KMS-11 (cell line): ENCODE results near the gene SLC20A1.
A peak's percentile ranks its signal among the peaks of the same experiment; 100 is the strongest.

Experiments
- H2AFZ ChIP-seq: fragments of 200-600 bp; sonication (generic); 2 replicates; pipeline ENCODE4 v1.6.1; 2016; ENCODE audit warnings: antibody characterized with exemption, mixed run types, low read depth
- H3K27ac ChIP-seq: fragments of 200-600 bp; sonication (generic); 2 replicates; pipeline ENCODE4 v1.6.1; 2016; ENCODE audit warnings: mild to moderate bottlenecking, mixed run types
- H3K27me3 ChIP-seq: fragments of 200-600 bp; sonication (generic); 2 replicates; pipeline ENCODE4 v1.6.1; 2017; ENCODE audit warnings: mild to moderate bottlenecking, low read depth, mixed run types, moderate library complexity; ENCODE audit not compliant: insufficient read depth
- H3K36me3 ChIP-seq: fragments of 200-600 bp; sonication (generic); 2 replicates; pipeline ENCODE4 v1.6.1; 2017; ENCODE audit warnings: mild to moderate bottlenecking, mixed run types; ENCODE audit not compliant: insufficient read depth
- H3K4me1 ChIP-seq: fragments of 200-600 bp; sonication (generic); 2 replicates; pipeline ENCODE4 v1.6.1; 2016; ENCODE audit warnings: mild to moderate bottlenecking, low read depth, mixed run types; ENCODE audit not compliant: poor library complexity, severe bottlenecking
- H3K4me2 ChIP-seq: fragments of 200-600 bp; sonication (generic); 2 replicates; pipeline ENCODE4 v1.7.0; 2016; ENCODE audit warnings: mild to moderate bottlenecking, mixed run types
- H3K4me3 ChIP-seq: fragments of 200-600 bp; sonication (generic); IDR thresholded peaks from 2 replicates; pipeline ENCODE4 v1.6.1; 2017; ENCODE audit warnings: low read depth, low read length, mixed read lengths; ENCODE audit not compliant: insufficient read depth
- H3K79me2 ChIP-seq: fragments of 200-600 bp; sonication (generic); 2 replicates; pipeline ENCODE4 v1.6.1; 2016; ENCODE audit warnings: low read depth, mixed run types; ENCODE audit not compliant: insufficient read depth
- H3K9ac ChIP-seq: fragments of 200-600 bp; sonication (generic); 2 replicates; pipeline ENCODE4 v1.6.1; 2016; ENCODE audit warnings: mild to moderate bottlenecking, mixed run types
- H4K20me1 ChIP-seq: fragments of 200-600 bp; sonication (generic); 2 replicates; pipeline ENCODE4 v1.6.1; 2016; ENCODE audit warnings: mild to moderate bottlenecking, mixed run types; ENCODE audit not compliant: insufficient read depth
- CTCF ChIP-seq: fragments of 200-600 bp; sonication (generic); conservative IDR thresholded peaks from 2 replicates; pipeline ENCODE4 v1.6.1; 2017; ENCODE audit warnings: low read depth, mild to moderate bottlenecking, antibody characterized with exemption, low read length, moderate library complexity, mixed read lengths

SLC20A1 gene

GRCh38 chr2:112686348-112687217 is 40.8 kb downstream of the SLC20A1 start:
- Histone ChIP-seq H3K36me3 (no peaks in the 10 kb centered on the region), H4K20me1 (no peaks in the 10 kb centered on the region), H3K4me3 (no peak overlapping the region), H3K27ac (no peak overlapping the region), H3K4me1 (no peaks in the 10 kb centered on the region), H3K4me2 (no peak overlapping the region), H3K79me2 (no peaks in the 10 kb centered on the region), H3K27me3 (no peaks in the 10 kb centered on the region), H2AFZ (no peak overlapping the region), H3K9ac (no peak overlapping the region)
- no peak for TF ChIP-seq CTCF

GRCh38 chr2:112687522-112687921 is 41.8 kb downstream of the SLC20A1 start:
- Histone ChIP-seq H3K27me3 (no peaks in the 10 kb centered on the region), H3K4me1 (peaks cover 5% of the 10 kb centered on the region), H3K4me3 (no peak overlapping the region), H3K36me3 (no peaks in the 10 kb centered on the region), H3K27ac (no peak overlapping the region), H3K9ac (no peak overlapping the region), H2AFZ (no peak overlapping the region), H3K4me2 (no peak overlapping the region), H3K79me2 (no peaks in the 10 kb centered on the region), H4K20me1 (no peaks in the 10 kb centered on the region)
- TF ChIP-seq CTCF = no peak

GRCh38 chr2:112688086-112688880 is 42.5 kb downstream of the SLC20A1 start:
- no peak overlapping the region for H3K27ac ChIP-seq
- no peaks in the 10 kb centered on the region for H3K27me3 ChIP-seq
- no peaks in the 10 kb centered on the region for H3K79me2 ChIP-seq
- no peaks in the 10 kb centered on the region for H4K20me1 ChIP-seq
- H2AFZ ChIP-seq = no peak overlapping the region
- no peak for TF ChIP-seq CTCF
- H3K4me1 ChIP-seq = peaks cover 12% of the 10 kb centered on the region
- no peaks in the 10 kb centered on the region for H3K36me3 ChIP-seq
- no peak overlapping the region for H3K4me3 ChIP-seq
- no peak overlapping the region for H3K4me2 ChIP-seq
- H3K9ac ChIP-seq = no peak overlapping the region

- Histone ChIP-seq H4K20me1 (no peaks in the 10 kb centered on the region), H3K4me2 (no peak overlapping the region; the same call in 1 of the 2 replicates), H3K27me3 (no peaks in the 10 kb centered on the region), H3K4me3 (no peak overlapping the region), H3K27ac (no peak overlapping the region), H3K9ac (no peak overlapping the region), H3K36me3 (no peaks in the 10 kb centered on the region), H3K4me1 (peaks cover 12% of the 10 kb centered on the region), H2AFZ (peak overlapping the region; percentile 54; the same call in 1 of the 2 replicates), H3K79me2 (no peaks in the 10 kb centered on the region)
- TF ChIP-seq CTCF = peak; percentile 61
Observed at GRCh38 chr2:112690853-112691401, 45.2 kb downstream of the SLC20A1 start.
